ENCODE data around the gene ELFN2. TPM values are rescaled to one million over a fixed set of nuclear protein-coding genes. Genes with fewer than 3 reads are reported as not detected.

Gene ELFN2
- polyA plus RNA-seq, 1 experiment = 2.6 TPM

- ChIA-PET POLR2A (no interaction called here), CTCF (interaction anchor here (0.6 kb wide), 1 partner anchor 16 kb away, joined by 3 read pairs; no protein-coding TSS in a partner anchor)
- H3K27ac ChIP-seq (ENCODE audit: low read depth, low read length) = no peak overlapping the region
- no peak for DNase-seq (ENCODE audit: low read depth, low spot score)
- no peak overlapping the region for H3K4me3 ChIP-seq (ENCODE audit: low read depth, low read length)
- H3K27me3 ChIP-seq (ENCODE audit: control insufficient read depth, insufficient read depth, low read length) = no peaks in the 10 kb centered on the region
- TF ChIP-seq CTCF (IDR thresholded peaks at IDR 0.05; ENCODE audit: low read depth, low read length) = no peak
- H3K9me3 ChIP-seq (ENCODE audit: control insufficient read depth, insufficient read depth, low read length) = peaks cover 5% of the 10 kb centered on the region
Observed at GRCh38 chr22:37448516-37449127, 21.3 kb upstream of the ELFN2 start.

GRCh38 chr22:37445501-37445900 is 18.2 kb upstream of the ELFN2 start:
- TF ChIP-seq CTCF (IDR thresholded peaks at IDR 0.05; ENCODE audit: low read depth, low read length) = no peak
- Histone ChIP-seq H3K9me3 (ENCODE audit: control insufficient read depth, insufficient read depth, low read length) (peaks cover 10% of the 10 kb centered on the region), H3K27ac (ENCODE audit: low read depth, low read length) (no peak overlapping the region), H3K27me3 (ENCODE audit: control insufficient read depth, insufficient read depth, low read length) (no peaks in the 10 kb centered on the region), H3K4me3 (ENCODE audit: low read depth, low read length) (no peak overlapping the region)
- DNase-seq (ENCODE audit: low read depth, low spot score) = no peak
- POLR2A ChIA-PET = interaction anchor here (0.7 kb wide), 1 partner anchor 200 kb away, joined by 7 read pairs; no protein-coding TSS in a partner anchor
- CTCF ChIA-PET = interaction anchor here (0.6 to 0.7 kb wide), 2 partner anchors 21 to 147 kb away, joined by 3 read pairs; no protein-coding TSS in a partner anchor

GRCh38 chr22:37443977-37444376 is 16.7 kb upstream of the ELFN2 start:
- no peak overlapping the region for H3K4me3 ChIP-seq (ENCODE audit: low read depth, low read length)
- CTCF ChIA-PET = interaction anchor here (2.0 kb wide), 1 partner anchor 16 kb away, joined by 9 read pairs; no protein-coding TSS in a partner anchor
- POLR2A ChIA-PET = no interaction called here
- H3K27me3 ChIP-seq (ENCODE audit: control insufficient read depth, insufficient read depth, low read length) = no peaks in the 10 kb centered on the region
- no peak for DNase-seq (ENCODE audit: low read depth, low spot score)
- TF ChIP-seq CTCF (IDR thresholded peaks at IDR 0.05; ENCODE audit: low read depth, low read length) = no peak
- no peak overlapping the region for H3K27ac ChIP-seq (ENCODE audit: low read depth, low read length)
- H3K9me3 ChIP-seq (ENCODE audit: control insufficient read depth, insufficient read depth, low read length) = peaks cover 8% of the 10 kb centered on the region; the same call in 1 of the 2 replicates

- ChIA-PET POLR2A (interaction anchor here (0.6 kb wide), 1 partner anchor 1875 kb away, joined by 6 read pairs; no protein-coding TSS in a partner anchor), CTCF (interaction anchor here (1.1 to 2.0 kb wide), 3 partner anchors 14 to 184 kb away, joined by 3 to 9 read pairs (median 5); no protein-coding TSS in a partner anchor)
- no peaks in the 10 kb centered on the region for H3K27me3 ChIP-seq (ENCODE audit: control insufficient read depth, insufficient read depth, low read length)
- H3K9me3 ChIP-seq (ENCODE audit: control insufficient read depth, insufficient read depth, low read length) = peaks cover 10% of the 10 kb centered on the region
- no peak overlapping the region for H3K27ac ChIP-seq (ENCODE audit: low read depth, low read length)
- no peak for TF ChIP-seq CTCF (IDR thresholded peaks at IDR 0.05; ENCODE audit: low read depth, low read length)
- no peak for DNase-seq (ENCODE audit: low read depth, low spot score)
- no peak overlapping the region for H3K4me3 ChIP-seq (ENCODE audit: low read depth, low read length)
Observed at GRCh38 chr22:37443086-37443485, 15.8 kb upstream of the ELFN2 start.

GRCh38 chr22:37442537-37442936 is 15.3 kb upstream of the ELFN2 start:
- H3K9me3 ChIP-seq (ENCODE audit: control insufficient read depth, insufficient read depth, low read length) = peaks cover 11% of the 10 kb centered on the region
- no peak overlapping the region for H3K27ac ChIP-seq (ENCODE audit: low read depth, low read length)
- DNase-seq (ENCODE audit: low read depth, low spot score) = no peak
- TF ChIP-seq CTCF (IDR thresholded peaks at IDR 0.05; ENCODE audit: low read depth, low read length) = no peak
- H3K27me3 ChIP-seq (ENCODE audit: control insufficient read depth, insufficient read depth, low read length) = no peaks in the 10 kb centered on the region
- CTCF ChIA-PET = interaction anchor here (1.0 to 1.4 kb wide), 3 partner anchors 13 to 183 kb away, joined by 3 to 5 read pairs (median 5); no protein-coding TSS in a partner anchor
- POLR2A ChIA-PET = interaction anchor here (0.6 kb wide), 1 partner anchor 1876 kb away, joined by 6 read pairs; no protein-coding TSS in a partner anchor
- no peak overlapping the region for H3K4me3 ChIP-seq (ENCODE audit: low read depth, low read length)
